HG03066 (cell line): Measurements from ENCODE around the gene MRPL38.
A peak's percentile ranks its signal among the peaks of the same experiment; 100 is the strongest.

ENCODE experiments used
- ATAC-seq: cut with Tn5 transposase; IDR thresholded peaks from one replicate; pipeline ENCODE4 v1.9.1; 2021; ENCODE audit warnings: low read depth; ENCODE audit not compliant: unreplicated experiment

Gene MRPL38

GRCh38 chr17:75904749-75905521 is at the start of gene MRPL38:
TSS of gene MRPL38 (minus strand) at chr17:75904884. CDS start at chr17:75904875, 9 bp downstream.
- peak; percentile 98 for ATAC-seq

GRCh38 chr17:75950855-75951554 is 46.3 kb upstream of the MRPL38 start:
- ATAC-seq = no peak

GRCh38 chr17:75950421-75950820 is 45.7 kb upstream of the MRPL38 start:
- no peak for ATAC-seq

DNA sequence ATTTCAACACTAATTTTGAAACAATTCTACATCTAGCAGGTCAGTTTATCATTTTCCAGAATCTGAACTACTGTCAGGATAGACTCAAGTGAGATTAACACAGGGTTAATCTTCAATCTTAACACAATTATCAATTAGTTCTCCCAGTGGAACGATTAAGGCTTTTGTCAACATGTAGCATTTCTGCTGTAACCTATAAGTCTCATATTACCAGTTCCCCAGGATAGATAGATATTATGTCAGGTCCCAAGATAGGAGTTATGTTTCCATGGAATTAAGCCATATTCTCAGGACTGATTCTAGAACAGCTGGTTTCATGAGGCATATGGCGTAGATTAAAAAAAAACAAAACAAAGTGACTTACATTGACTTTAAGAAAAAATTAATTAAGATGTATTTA is 40.5 kb upstream of the MRPL38 start:
- no peak for ATAC-seq

DNA sequence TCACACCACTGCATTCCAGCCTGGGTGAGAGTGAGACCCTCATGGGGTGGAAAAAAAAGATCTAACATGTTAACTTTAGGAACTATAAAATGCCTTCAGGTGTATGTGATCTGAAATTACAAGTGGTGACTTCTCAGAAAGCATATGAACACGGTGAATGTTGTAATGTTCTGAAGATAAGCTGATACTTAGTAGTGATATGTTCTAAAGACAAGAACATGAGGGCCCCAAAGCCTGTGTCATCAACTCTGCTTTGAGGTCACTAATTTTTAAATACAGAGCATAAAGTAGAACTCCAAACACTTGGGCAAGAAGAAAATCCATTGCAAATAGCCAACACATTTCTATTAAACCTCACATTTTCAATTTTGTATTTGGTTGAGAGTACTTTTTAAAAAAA is 38.8 kb upstream of the MRPL38 start:
- no peak for ATAC-seq

- ATAC-seq = no peak
Measured at GRCh38 chr17:75942473-75942872, 37.8 kb upstream of the MRPL38 start.

GRCh38 chr17:75941442-75941819 is 36.7 kb upstream of the MRPL38 start:
- ATAC-seq = no peak

DNA sequence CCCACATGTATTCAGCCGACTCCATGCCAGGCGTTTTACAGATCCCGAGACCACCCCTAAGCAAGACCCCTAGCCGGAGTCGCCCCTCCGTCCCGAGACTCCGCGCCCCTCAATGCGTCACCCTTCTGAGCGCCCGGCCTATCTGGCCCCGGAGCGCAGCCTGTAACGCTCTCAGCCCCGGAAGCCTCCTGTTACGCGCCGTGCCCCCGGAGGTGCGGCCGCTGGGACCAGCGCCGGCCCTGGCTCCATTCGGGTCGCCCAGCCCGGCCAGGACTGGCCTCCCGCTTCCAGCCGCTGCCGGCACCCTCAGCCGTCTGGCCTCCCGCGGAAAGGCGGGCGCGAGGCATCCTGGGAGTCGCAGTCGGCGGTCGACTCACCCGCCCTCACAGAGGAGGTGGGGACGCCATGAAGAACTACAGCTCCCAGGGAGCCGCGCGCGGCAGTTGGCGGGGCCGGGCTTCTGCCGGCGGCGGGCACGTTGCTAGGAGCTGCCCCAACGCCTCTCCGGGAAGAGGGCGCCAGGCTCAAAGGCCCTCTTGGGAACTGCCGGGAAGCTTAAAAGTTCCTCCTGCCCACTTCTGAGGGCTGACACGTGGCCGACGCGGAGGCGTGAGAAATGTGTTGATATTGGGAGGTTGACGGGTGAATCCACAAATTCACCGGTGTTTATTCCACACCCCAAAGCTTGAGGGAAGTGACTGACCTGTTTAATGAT is 36.2 kb upstream of the MRPL38 start, which contains the start of gene FBF1:
Gene FBF1 (minus strand): TSS at position 316 of the 715 bp plus-strand sequence. CDS start 2,893 bp downstream, outside the sequence.
- peak; percentile 99 for ATAC-seq

GRCh38 chr17:75937652-75938051 is 33.0 kb upstream of the MRPL38 start:
- no peak for ATAC-seq

DNA sequence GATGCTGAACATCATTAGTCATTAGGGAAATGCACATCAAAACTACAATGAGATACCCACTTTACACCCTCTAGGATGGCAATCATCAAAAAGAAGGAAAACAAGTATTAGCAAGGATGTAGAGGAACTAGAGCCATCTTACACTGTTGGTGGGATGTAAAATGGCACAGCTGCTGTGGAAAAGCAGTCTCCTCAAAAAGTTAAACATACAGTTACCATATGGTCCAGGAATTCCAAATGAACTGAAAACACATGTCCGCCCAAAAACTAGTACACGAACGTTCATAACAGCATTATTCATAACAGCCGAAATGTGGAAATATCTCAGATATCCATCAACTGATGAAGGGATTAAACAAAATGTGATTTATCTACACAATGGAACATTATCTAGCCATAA is 29.1 kb upstream of the MRPL38 start:
- ATAC-seq = no peak

DNA sequence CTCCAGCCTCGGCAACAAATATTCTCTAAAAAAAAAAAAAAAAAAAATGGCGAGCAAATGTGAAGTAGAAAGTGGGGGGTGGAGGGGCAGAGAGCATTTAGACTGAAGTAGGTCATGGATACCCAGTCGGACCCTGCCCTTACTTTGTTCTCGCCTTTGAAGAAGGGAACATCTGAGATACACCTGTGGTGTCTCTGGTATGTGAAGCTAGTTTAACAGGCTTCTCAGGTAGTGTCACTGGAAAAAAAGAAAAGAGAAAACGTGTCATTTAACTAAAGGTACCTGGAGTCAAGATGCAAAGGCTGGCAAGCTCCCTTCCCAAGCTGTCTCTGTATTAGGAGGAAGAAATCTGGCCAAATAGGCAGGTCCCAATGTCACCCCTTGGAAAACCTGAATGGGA is 28.2 kb upstream of the MRPL38 start:
- no peak for ATAC-seq

GRCh38 chr17:75931062-75931461 is 26.4 kb upstream of the MRPL38 start:
- no peak for ATAC-seq

- ATAC-seq = no peak
Measured at GRCh38 chr17:75927286-75927922, 22.7 kb upstream of the MRPL38 start.

DNA sequence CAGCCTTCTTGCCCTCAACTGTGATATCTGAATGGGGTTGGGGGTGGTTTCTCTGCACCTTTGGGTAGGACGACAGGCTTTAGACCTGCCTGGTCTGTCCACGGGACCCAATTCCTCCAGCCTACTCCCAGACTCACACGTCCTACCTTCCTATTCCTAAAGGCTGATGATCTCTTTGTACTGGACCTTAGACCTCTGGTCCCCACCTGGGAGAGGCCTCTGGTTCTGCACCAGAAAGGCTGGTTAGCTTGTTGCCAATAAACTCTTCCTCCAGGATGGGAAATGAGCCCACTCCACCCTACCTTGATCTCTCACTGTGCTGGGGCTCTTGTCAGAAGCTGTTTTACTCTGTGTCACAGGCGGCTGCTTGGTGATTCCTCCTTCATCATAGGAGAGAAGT is 21.8 kb upstream of the MRPL38 start:
- ATAC-seq = no peak

GRCh38 chr17:75925912-75926311 is 21.2 kb upstream of the MRPL38 start:
- ATAC-seq = no peak

GRCh38 chr17:75925103-75925502 is 20.4 kb upstream of the MRPL38 start:
- no peak for ATAC-seq

DNA sequence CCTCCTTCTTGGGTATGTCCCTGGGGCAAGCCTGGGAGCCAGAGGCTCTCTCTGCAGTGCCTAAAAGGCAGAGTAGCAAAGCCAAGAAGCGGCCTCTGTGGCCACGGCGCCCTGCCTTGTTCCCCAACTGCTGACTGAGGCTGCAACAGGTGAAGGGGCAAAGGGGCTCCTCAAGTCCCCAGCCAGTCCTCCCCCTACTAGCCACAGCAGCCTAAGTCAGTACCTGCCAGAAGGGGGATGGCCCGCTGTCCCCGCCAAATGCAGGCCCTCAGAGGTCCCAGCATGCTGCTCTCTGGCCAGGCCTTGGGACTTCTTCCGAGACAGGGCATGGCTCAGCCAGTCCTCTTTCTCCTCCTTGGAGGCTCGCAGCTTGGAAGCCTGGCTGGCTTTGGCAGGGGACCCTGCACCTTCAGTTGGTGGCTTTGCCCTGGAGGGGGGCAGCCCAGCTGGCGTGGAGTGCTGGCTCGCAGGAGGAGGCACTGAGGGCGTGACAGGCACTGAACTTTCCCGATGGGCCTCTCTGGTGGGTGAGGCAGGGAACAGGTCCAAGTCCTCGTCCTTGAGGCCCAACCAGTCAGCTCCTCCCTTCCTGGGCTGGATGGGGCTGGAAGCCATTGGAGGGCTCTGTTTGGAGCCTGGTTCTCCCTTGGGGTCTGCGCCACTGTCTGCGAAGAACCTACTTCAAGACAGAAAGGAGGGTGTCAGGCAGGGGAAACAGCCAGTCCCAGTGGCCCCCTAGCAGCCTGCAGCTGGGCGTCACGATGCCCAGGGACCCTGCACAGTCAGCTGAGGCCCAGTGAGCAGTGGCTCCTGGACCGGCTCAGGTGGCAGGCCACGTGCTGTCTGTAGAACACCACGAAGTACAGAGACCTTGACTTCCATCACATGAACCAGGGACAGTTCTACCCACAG is 18.5 kb upstream of the MRPL38 start:
- no peak for ATAC-seq

- ATAC-seq = no peak
Measured at GRCh38 chr17:75922173-75922961, 17.7 kb upstream of the MRPL38 start.

DNA sequence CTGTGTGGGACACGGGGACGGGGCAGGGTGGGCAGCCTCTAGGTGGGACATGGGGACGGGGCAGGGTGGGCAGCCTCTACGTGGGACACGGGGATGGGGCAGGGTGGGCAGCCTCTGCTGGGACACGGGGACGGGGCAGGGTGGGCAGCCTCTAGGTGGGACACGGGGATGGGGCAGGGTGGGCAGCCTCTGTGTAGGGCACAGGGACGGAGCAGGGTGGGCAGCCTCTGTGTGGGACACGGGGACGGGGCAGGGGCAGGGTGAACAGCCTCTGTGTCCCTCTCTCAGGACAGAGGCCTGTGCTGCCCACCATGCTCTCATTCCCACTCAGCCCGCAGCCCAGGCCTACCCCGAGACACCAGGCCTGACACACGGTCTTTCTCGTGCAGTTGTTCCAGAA is 16.9 kb upstream of the MRPL38 start:
- ATAC-seq = no peak
